H1 (cell line): ENCODE measurements around the gene MAFB. TPM values are rescaled to one million over a fixed set of nuclear protein-coding genes. Genes with fewer than 3 reads are reported as not detected.

Source experiments
- CTCF ChIA-PET: fragments of 300-600 bp; sonication (Branson Sonifier 250); formaldehyde crosslinking; loops from one replicate; lab custom pipeline; 2021; ENCODE audit not compliant: partially characterized antibody; lab: Charles Lee
- POLR2A ChIA-PET: fragments of 300-600 bp; sonication (Branson Sonifier 250); formaldehyde crosslinking; loops from one replicate; lab custom pipeline; 2021; ENCODE audit warnings: inconsistent platforms; ENCODE audit not compliant: partially characterized antibody; lab: Charles Lee
- DNase-seq, 2 experiments: peaks; one replicate each; pipeline versions ENCODE4 v3.0.0 to v3.0.0-alpha.2; 2010 to 2022; ENCODE audit warnings: low spot score in 2 of 2, low read depth in 1 of 2, mixed read lengths in 1 of 2
- FAIRE-seq: peaks from 2 replicates; lab custom pipeline; 2011; peaks lifted over from hg19 to GRCh38; lab: Jason Lieb, UNC
- H2AFZ ChIP-seq: 2 replicates; pipeline ENCODE4 v1.8.1; 2012; ENCODE audit warnings: low read length, inconsistent platforms
- H2AK5ac ChIP-seq: 2 replicates; pipeline ENCODE4 v1.6.1; 2013; ENCODE audit warnings: low read depth, low read length
- H2BK120ac ChIP-seq: replicated peaks from 2 replicates; pipeline ENCODE3; 2013; ENCODE audit warnings: low read depth, low read length, inconsistent platforms
- H2BK12ac ChIP-seq: 2 replicates; pipeline ENCODE4 v1.6.1; 2013; ENCODE audit warnings: low read depth, low read length
- H2BK15ac ChIP-seq: 2 replicates; pipeline ENCODE4 v1.6.1; 2013; ENCODE audit warnings: low read length
- H2BK20ac ChIP-seq: 2 replicates; pipeline ENCODE4 v1.6.1; 2013; ENCODE audit warnings: low read length
- H2BK5ac ChIP-seq: 2 replicates; pipeline ENCODE4 v1.6.1; 2013; ENCODE audit warnings: low read depth, low read length
- H3K14ac ChIP-seq: 2 replicates; pipeline ENCODE4 v1.6.1; 2013; ENCODE audit warnings: inconsistent platforms; ENCODE audit not compliant: insufficient read length
- H3K18ac ChIP-seq: 2 replicates; pipeline ENCODE4 v1.6.1; 2013; ENCODE audit warnings: low read length; ENCODE audit errors: extremely low read depth
- H3K23ac ChIP-seq: 2 replicates; pipeline ENCODE4 v1.6.1; 2013; ENCODE audit warnings: inconsistent platforms; ENCODE audit not compliant: insufficient read length
- H3K23me2 ChIP-seq: 2 replicates; pipeline ENCODE4 v1.6.1; 2013; ENCODE audit warnings: low read depth, low read length
- H3K27ac ChIP-seq: 2 replicates; pipeline ENCODE4 v1.6.1; 2011; ENCODE audit warnings: low read depth, low read length, inconsistent platforms
- H3K27me3 ChIP-seq, 4 experiments: replicated peaks in 1 of 4; 1 replicate in 1 of 4; 2 replicates in 3 of 4; pipeline versions ENCODE4 v1.6.1 to v1.8.1; 2011 to 2013; ENCODE audit warnings: low read length in 3 of 4, mild to moderate bottlenecking in 3 of 4, inconsistent platforms in 2 of 4, mixed read lengths in 2 of 4, moderate library complexity in 1 of 4; ENCODE audit not compliant: control insufficient read depth in 3 of 4, insufficient read depth in 3 of 4; ENCODE audit errors: extremely low read depth in 1 of 4
- H3K36me3 ChIP-seq, 4 experiments: 2 replicates each; pipeline versions ENCODE4 v1.6.1 to v1.8.1; 2011 to 2013; ENCODE audit warnings: mild to moderate bottlenecking in 4 of 4, low read length in 3 of 4, moderate library complexity in 2 of 4, control low read depth in 1 of 4, inconsistent platforms in 1 of 4; ENCODE audit not compliant: insufficient read depth in 4 of 4, control insufficient read depth in 2 of 4
- H3K4ac ChIP-seq: replicated peaks from 2 replicates; pipeline ENCODE3; 2013; ENCODE audit warnings: low read length, low read depth, mixed read lengths, inconsistent platforms; ENCODE audit not compliant: insufficient read length
- H3K4me1 ChIP-seq, 4 experiments: replicated peaks in 1 of 4; 1 replicate in 1 of 4; 2 replicates in 3 of 4; pipeline versions ENCODE4 v1.6.1 to v1.8.1; 2011 to 2013; ENCODE audit warnings: low read length in 3 of 4, inconsistent platforms in 2 of 4, mixed read lengths in 1 of 4; ENCODE audit not compliant: insufficient read depth in 4 of 4, control insufficient read depth in 3 of 4
- H3K4me2 ChIP-seq, 2 experiments: 2 replicates each; pipeline versions ENCODE4 v1.6.1 to v1.8.1; 2011 to 2013; ENCODE audit warnings: low read depth in 2 of 2, low read length in 2 of 2, control low read depth in 1 of 2, inconsistent platforms in 1 of 2, mild to moderate bottlenecking in 1 of 2; ENCODE audit not compliant: insufficient read depth in 1 of 2
- H3K4me3 ChIP-seq, 4 experiments: fragments of 200-600, 300-600 bp in 1 of 4; sonication (generic), shearing (Covaris generic), sonication (Bioruptor Twin) in 1 of 4; 2 replicates each; pipeline versions ENCODE4 v1.5.1 to v1.8.1; 2011 to 2016; ENCODE audit warnings: low read length in 4 of 4, low read depth in 3 of 4, control low read depth in 2 of 4, inconsistent platforms in 2 of 4, mild to moderate bottlenecking in 2 of 4, mixed read lengths in 1 of 4, moderate library complexity in 1 of 4; ENCODE audit not compliant: insufficient read depth in 2 of 4; ENCODE audit errors: extremely low read depth in 1 of 4
- H3K56ac ChIP-seq: replicated peaks from 2 replicates; pipeline ENCODE3; 2013; ENCODE audit warnings: low read depth, mild to moderate bottlenecking, mixed read lengths, low read length, inconsistent platforms; ENCODE audit not compliant: insufficient read length
- H3K79me1 ChIP-seq: 2 replicates; pipeline ENCODE4 v1.6.1; 2013; ENCODE audit warnings: low read depth, low read length, control low read depth
- H3K79me2 ChIP-seq, 2 experiments: 2 replicates each; pipeline versions ENCODE4 v1.6.1 to v1.8.1; 2012 to 2013; ENCODE audit warnings: low read length in 2 of 2, mild to moderate bottlenecking in 2 of 2, inconsistent platforms in 1 of 2; ENCODE audit not compliant: insufficient read depth in 2 of 2, control insufficient read depth in 1 of 2
- H3K9ac ChIP-seq, 4 experiments: replicated peaks in 1 of 4; 1 replicate in 1 of 4; 2 replicates in 3 of 4; pipeline versions ENCODE4 v1.6.1 to v1.8.1; 2011 to 2013; ENCODE audit warnings: low read depth in 3 of 4, low read length in 3 of 4, control low read depth in 2 of 4, mild to moderate bottlenecking in 2 of 4, moderate library complexity in 2 of 4, inconsistent platforms in 1 of 4; ENCODE audit errors: extremely low read depth in 1 of 4
- H3K9me3 ChIP-seq, 2 experiments: 2 replicates each; pipeline versions ENCODE4 v1.6.1 to v1.8.1; 2012 to 2013; ENCODE audit warnings: mild to moderate bottlenecking in 2 of 2, moderate library complexity in 2 of 2, control low read depth in 1 of 2, inconsistent platforms in 1 of 2, low read depth in 1 of 2, low read length in 1 of 2, mixed read lengths in 1 of 2; ENCODE audit not compliant: insufficient read depth in 2 of 2
- H4K20me1 ChIP-seq, 2 experiments: replicated peaks in 1 of 2; 2 replicates each; pipeline versions ENCODE3 to v1.8.1; 2011 to 2013; ENCODE audit warnings: inconsistent platforms in 2 of 2, low read length in 2 of 2, mild to moderate bottlenecking in 1 of 2; ENCODE audit not compliant: insufficient read depth in 2 of 2, control insufficient read depth in 1 of 2
- H4K5ac ChIP-seq: 2 replicates; pipeline ENCODE4 v1.6.1; 2013; ENCODE audit warnings: low read length, low read depth, mixed read lengths, inconsistent platforms; ENCODE audit not compliant: insufficient read length
- H4K8ac ChIP-seq: 2 replicates; pipeline ENCODE4 v1.8.0; 2013; ENCODE audit warnings: mild to moderate bottlenecking, moderate library complexity, low read length, inconsistent platforms; ENCODE audit not compliant: insufficient read depth; ENCODE audit errors: extremely low read depth
- H4K91ac ChIP-seq: replicated peaks from 2 replicates; pipeline ENCODE3; 2013; ENCODE audit warnings: low read length, mixed read lengths, inconsistent platforms; ENCODE audit not compliant: insufficient read length
- ATF2 ChIP-seq: IDR thresholded peaks from 2 replicates; pipeline ENCODE4 v1.6.1; 2012; ENCODE audit warnings: low read length, inconsistent platforms
- KDM1A ChIP-seq: fragments of 200-600, 300-600 bp; sonication (generic); IDR thresholded peaks from 2 replicates; pipeline ENCODE4 v1.7.1; 2016; ENCODE audit warnings: mild to moderate bottlenecking, low read length, borderline replicate concordance
- polyA plus RNA-seq, 7 experiments: library from polyadenylated mRNA; depleted of rRNA in 3 of 7; stranded (reverse) in 5 of 7; unstranded in 2 of 7; fragments of >200 nt in 5 of 7; fragments of 200-250 nt in 2 of 7; gene quantifications; 1 replicate in 5 of 7; 2 replicates in 1 of 7; 4 replicates in 1 of 7; pipeline versions ENCODE4 v1.2.1 to v1.2.3, GENCODE V29; 2011 to 2013; ENCODE audit warnings: missing spikeins in 2 of 7, mixed read lengths in 2 of 7
- total RNA-seq: library from RNA; stranded (reverse); fragmentation: NEBNext Ultra II Directional; extraction: Animal tissue kit (Norgen Biotek cat#: 25700); gene quantifications from 2 replicates; pipeline ENCODE4 v1.2.1, GENCODE V29; 2021

MAFB gene
- total and polyA plus RNA-seq, 2 of the 8 experiments (the other 6 are each of a cell fraction or from before 2014, with no cell fraction given), result 0.83 to 1.8 TPM

- H3K4ac ChIP-seq, result no peak overlapping the region
- H3K23ac ChIP-seq, result no peak overlapping the region
- no peak overlapping the region for H4K5ac ChIP-seq
- FAIRE-seq (no peak), DNase-seq (no peak)
- no peak overlapping the region for H2AFZ ChIP-seq
- H4K8ac ChIP-seq, result no peak overlapping the region
- no peak overlapping the region for H2BK120ac ChIP-seq
- H3K27me3 ChIP-seq, result peaks cover 47 to 77% (median 65%) of the 10 kb centered on the region in 4 experiments
- no peak overlapping the region for H3K18ac ChIP-seq
- H3K4me3 ChIP-seq, result no peak overlapping the region
- peaks cover 6 to 8% of the 10 kb centered on the region in 2 experiments for H4K20me1 ChIP-seq
- no peaks in the 10 kb centered on the region for H3K9me3 ChIP-seq
- ChIA-PET POLR2A (no interaction called here), CTCF (interaction anchor here (0.8 to 2.7 kb wide), 4 partner anchors 9 to 268 kb away, joined by 3 to 9 read pairs (median 6); no protein-coding TSS in a partner anchor)
- H3K23me2 ChIP-seq, result no peaks in the 10 kb centered on the region; the same call in 1 of the 2 replicates
- no peaks in the 10 kb centered on the region for H3K79me2 ChIP-seq
- H3K4me2 ChIP-seq, result no peak overlapping the region
- no peak overlapping the region for H2BK15ac ChIP-seq
- H3K79me1 ChIP-seq, result no peaks in the 10 kb centered on the region
- H2AK5ac ChIP-seq, result no peak overlapping the region
- H2BK20ac ChIP-seq, result no peak overlapping the region
- TF ChIP-seq ATF2 (no peak), KDM1A (0 out of 2 replicates have a peak, but pooled peaks have one; percentile 15)
- TF ChIP-seq, all 59 proteins: peak for 1
- H3K9ac ChIP-seq, result no peak overlapping the region
- no peak overlapping the region for H3K14ac ChIP-seq
- no peak overlapping the region for H4K91ac ChIP-seq
- H2BK12ac ChIP-seq, result no peak overlapping the region
- no peaks in the 10 kb centered on the region; a peak in 1 of 8 replicates for H3K36me3 ChIP-seq
- H3K56ac ChIP-seq, result no peak overlapping the region
- no peak overlapping the region for H2BK5ac ChIP-seq
- no peak overlapping the region for H3K27ac ChIP-seq
- peaks cover 0 to 27% (median 16%) of the 10 kb centered on the region in 4 experiments; a peak in 6 of 7 replicates for H3K4me1 ChIP-seq
Observed at GRCh38 chr20:40695214-40695613, 6.2 kb upstream of the MAFB start.
